Astrocyte (in vitro differentiated cells and primary cell): Measurements from ENCODE around the gene PCDHGB3. TPM values are rescaled to one million over a fixed set of nuclear protein-coding genes. Genes with fewer than 3 reads are reported as not detected.
"Not testable (repeated sequence)": the region's sequence is repeated elsewhere in the genome, so short reads cannot be mapped to it uniquely, and the experiment has no call there.

Source experiments
- DNase-seq: peaks from one replicate; pipeline ENCODE4 v3.0.0-alpha.2; 2010; ENCODE audit warnings: low read depth
- FAIRE-seq: peaks from 2 replicates; lab custom pipeline; 2011; peaks lifted over from hg19 to GRCh38; lab: Jason Lieb, UNC
- H2AFZ ChIP-seq: 2 replicates; pipeline ENCODE4 v1.6.0; 2012; ENCODE audit warnings: low read depth, low read length, inconsistent platforms
- H3K27ac ChIP-seq: 2 replicates; pipeline ENCODE4 v1.5.1; 2011; ENCODE audit warnings: low read depth, low read length, inconsistent platforms
- H3K27me3 ChIP-seq: 2 replicates; pipeline ENCODE4 v1.6.0; 2011; ENCODE audit warnings: low read length, inconsistent platforms; ENCODE audit not compliant: insufficient read depth
- H3K36me3 ChIP-seq: 2 replicates; pipeline ENCODE4 v1.5.1; 2011; ENCODE audit warnings: low read length, inconsistent platforms; ENCODE audit not compliant: insufficient read depth
- H3K4me1 ChIP-seq: 2 replicates; pipeline ENCODE4 v1.5.1; 2011; ENCODE audit warnings: low read length, inconsistent platforms; ENCODE audit not compliant: insufficient read depth
- H3K4me2 ChIP-seq: 2 replicates; pipeline ENCODE4 v1.6.0; 2012; ENCODE audit warnings: low read length, inconsistent platforms
- H3K4me3 ChIP-seq: 2 replicates; pipeline ENCODE4 v1.5.1; 2011; ENCODE audit warnings: low read depth, mild to moderate bottlenecking, low read length, inconsistent platforms; ENCODE audit not compliant: insufficient read depth
- H3K79me2 ChIP-seq: 2 replicates; pipeline ENCODE4 v1.6.0; 2012; ENCODE audit warnings: mild to moderate bottlenecking, low read length, inconsistent platforms; ENCODE audit not compliant: insufficient read depth
- H3K9ac ChIP-seq: 2 replicates; pipeline ENCODE4 v1.6.0; 2012; ENCODE audit warnings: mild to moderate bottlenecking, low read length, inconsistent platforms
- H3K9me3 ChIP-seq: 2 replicates; pipeline ENCODE4 v1.5.1; 2012; ENCODE audit warnings: low read depth, mild to moderate bottlenecking, low read length, inconsistent platforms; ENCODE audit not compliant: insufficient read depth
- H4K20me1 ChIP-seq: 2 replicates; pipeline ENCODE4 v1.6.0; 2012; ENCODE audit warnings: low read length, inconsistent platforms; ENCODE audit not compliant: insufficient read depth
- H3K27ac Mint-ChIP-seq: one replicate; pipeline ENCODE4 v1.8.0; 2021; ENCODE audit warnings: mild to moderate bottlenecking, mixed read lengths; ENCODE audit not compliant: unreplicated experiment
- H3K27me3 Mint-ChIP-seq: one replicate; pipeline ENCODE4 v1.8.0; 2021; ENCODE audit warnings: low read depth, mixed read lengths; ENCODE audit not compliant: unreplicated experiment
- H3K36me3 Mint-ChIP-seq: one replicate; pipeline ENCODE4 v1.8.0; 2021; ENCODE audit warnings: low read depth, mixed read lengths; ENCODE audit not compliant: unreplicated experiment
- H3K4me1 Mint-ChIP-seq: one replicate; pipeline ENCODE4 v1.8.0; 2021; ENCODE audit warnings: low read depth, mixed read lengths; ENCODE audit not compliant: unreplicated experiment
- H3K4me3 Mint-ChIP-seq: one replicate; pipeline ENCODE4 v1.8.0; 2021; ENCODE audit warnings: mild to moderate bottlenecking, moderate library complexity, mixed read lengths; ENCODE audit not compliant: unreplicated experiment
- H3K9me3 Mint-ChIP-seq: one replicate; pipeline ENCODE4 v1.8.0; 2021; ENCODE audit warnings: mild to moderate bottlenecking, mixed read lengths; ENCODE audit not compliant: unreplicated experiment
- EZH2 ChIP-seq: IDR thresholded peaks from 2 replicates; pipeline ENCODE4 v1.6.1; 2012; ENCODE audit warnings: mild to moderate bottlenecking, low read length, inconsistent platforms; ENCODE audit not compliant: insufficient read depth
- total RNA-seq: library from RNA; stranded (reverse); gene quantifications from 2 replicates; pipeline ENCODE4 v1.2.1, GENCODE V29; 2021
- TF ChIP-seq, protein P1 (sequence below): IDR thresholded peaks from 2 replicates; pipeline ENCODE4 v1.5.1; 2011; ENCODE audit warnings: low read depth, mild to moderate bottlenecking, inconsistent platforms, low read length, moderate library complexity; ENCODE audit not compliant: insufficient read depth

PCDHGB3 gene
- total RNA-seq, 1 donor from 2014 or later, result 0.14 TPM

DNA sequence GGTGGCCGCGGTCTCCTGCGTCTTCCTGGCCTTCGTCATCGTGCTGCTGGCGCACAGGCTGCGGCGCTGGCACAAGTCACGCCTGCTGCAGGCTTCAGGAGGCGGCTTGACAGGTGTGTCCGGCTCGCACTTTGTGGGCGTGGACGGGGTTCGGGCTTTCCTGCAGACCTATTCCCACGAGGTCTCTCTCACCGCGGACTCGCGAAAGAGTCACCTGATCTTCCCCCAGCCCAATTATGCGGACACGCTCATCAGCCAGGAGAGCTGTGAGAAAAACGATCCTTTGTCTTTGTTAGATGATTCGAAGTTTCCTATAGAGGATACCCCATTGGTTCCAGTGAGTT lies 45.2 kb downstream of the PCDHGB3 start:
- Mint-ChIP-seq H3K4me1 (peaks cover 15% of the 10 kb centered on the region), H3K9me3 (peaks cover 23% of the 10 kb centered on the region), H3K36me3 (peaks cover 33% of the 10 kb centered on the region)
- H3K27ac Mint-ChIP-seq, H3K4me3 ChIP-seq, H3K4me1 ChIP-seq, H4K20me1 ChIP-seq, H2AFZ ChIP-seq, H3K79me2 ChIP-seq, H3K4me3 Mint-ChIP-seq, H3K9ac ChIP-seq, DNase-seq, H3K27ac ChIP-seq, H3K36me3 ChIP-seq, H3K27me3 ChIP-seq, H3K4me2 ChIP-seq, H3K27me3 Mint-ChIP-seq, FAIRE-seq: not testable (repeated sequence)
- peaks cover 32% of the 10 kb centered on the region for H3K9me3 ChIP-seq

DNA sequence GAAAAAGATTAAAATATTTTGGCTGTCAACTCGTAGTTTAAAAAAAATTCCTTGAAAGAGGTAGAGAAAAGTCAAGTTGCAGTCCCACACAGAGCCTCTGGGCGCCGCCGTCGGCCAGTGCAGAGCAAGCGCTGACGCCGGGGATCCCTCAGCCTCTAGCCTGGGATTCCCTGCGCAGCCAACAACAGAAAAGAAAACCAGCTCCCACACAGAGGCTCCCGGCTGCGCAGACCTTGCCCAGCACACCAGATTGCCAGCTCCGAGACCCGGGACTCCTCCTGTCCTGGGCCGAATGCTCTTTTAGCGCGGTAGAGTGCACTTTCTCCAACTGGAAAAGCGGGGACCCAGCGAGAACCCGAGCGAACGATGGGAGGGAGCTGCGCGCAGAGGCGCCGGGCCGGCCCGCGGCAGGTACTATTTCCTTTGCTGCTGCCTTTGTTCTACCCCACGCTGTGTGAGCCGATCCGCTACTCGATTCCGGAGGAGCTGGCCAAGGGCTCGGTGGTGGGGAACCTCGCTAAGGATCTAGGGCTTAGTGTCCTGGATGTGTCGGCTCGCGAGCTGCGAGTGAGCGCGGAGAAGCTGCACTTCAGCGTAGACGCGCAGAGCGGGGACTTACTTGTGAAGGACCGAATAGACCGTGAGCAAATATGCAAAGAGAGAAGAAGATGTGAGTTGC lies 47.6 kb downstream of the PCDHGB3 start, which contains the start of gene PCDHGB7:
PCDHGB7 (plus strand) TSS at position 184 of the 679 bp plus-strand sequence; CDS start at position 367, 183 bp downstream.
- not testable (repeated sequence) for H3K36me3 ChIP-seq, H3K27me3 ChIP-seq, H4K20me1 ChIP-seq, H3K79me2 ChIP-seq, FAIRE-seq, H3K4me1 ChIP-seq, H3K27me3 Mint-ChIP-seq
- DNase-seq, result peak; percentile 56
- Mint-ChIP-seq H3K36me3 (peaks cover 52% of the 10 kb centered on the region), H3K9me3 (peaks cover 40% of the 10 kb centered on the region), H3K27ac (peak within 1 kb of the TSS; percentile 96), H3K4me1 (peaks cover 10% of the 10 kb centered on the region), H3K4me3 (peak within 1 kb of the TSS; percentile 92)
- peak within 1 kb of the TSS; percentile 47 for H3K27ac ChIP-seq
- peak within 1 kb of the TSS; percentile 49 for H3K4me3 ChIP-seq
- TF ChIP-seq, protein P1, sequence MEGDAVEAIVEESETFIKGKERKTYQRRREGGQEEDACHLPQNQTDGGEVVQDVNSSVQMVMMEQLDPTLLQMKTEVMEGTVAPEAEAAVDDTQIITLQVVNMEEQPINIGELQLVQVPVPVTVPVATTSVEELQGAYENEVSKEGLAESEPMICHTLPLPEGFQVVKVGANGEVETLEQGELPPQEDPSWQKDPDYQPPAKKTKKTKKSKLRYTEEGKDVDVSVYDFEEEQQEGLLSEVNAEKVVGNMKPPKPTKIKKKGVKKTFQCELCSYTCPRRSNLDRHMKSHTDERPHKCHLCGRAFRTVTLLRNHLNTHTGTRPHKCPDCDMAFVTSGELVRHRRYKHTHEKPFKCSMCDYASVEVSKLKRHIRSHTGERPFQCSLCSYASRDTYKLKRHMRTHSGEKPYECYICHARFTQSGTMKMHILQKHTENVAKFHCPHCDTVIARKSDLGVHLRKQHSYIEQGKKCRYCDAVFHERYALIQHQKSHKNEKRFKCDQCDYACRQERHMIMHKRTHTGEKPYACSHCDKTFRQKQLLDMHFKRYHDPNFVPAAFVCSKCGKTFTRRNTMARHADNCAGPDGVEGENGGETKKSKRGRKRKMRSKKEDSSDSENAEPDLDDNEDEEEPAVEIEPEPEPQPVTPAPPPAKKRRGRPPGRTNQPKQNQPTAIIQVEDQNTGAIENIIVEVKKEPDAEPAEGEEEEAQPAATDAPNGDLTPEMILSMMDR, result peak; percentile 67
- H3K9me3 ChIP-seq, result peaks cover 51% of the 10 kb centered on the region
- peak within 1 kb of the TSS; percentile 28 for H2AFZ ChIP-seq
- H3K4me2 ChIP-seq, result peak within 1 kb of the TSS; percentile 76
- peak within 1 kb of the TSS; percentile 73 for H3K9ac ChIP-seq

DNA sequence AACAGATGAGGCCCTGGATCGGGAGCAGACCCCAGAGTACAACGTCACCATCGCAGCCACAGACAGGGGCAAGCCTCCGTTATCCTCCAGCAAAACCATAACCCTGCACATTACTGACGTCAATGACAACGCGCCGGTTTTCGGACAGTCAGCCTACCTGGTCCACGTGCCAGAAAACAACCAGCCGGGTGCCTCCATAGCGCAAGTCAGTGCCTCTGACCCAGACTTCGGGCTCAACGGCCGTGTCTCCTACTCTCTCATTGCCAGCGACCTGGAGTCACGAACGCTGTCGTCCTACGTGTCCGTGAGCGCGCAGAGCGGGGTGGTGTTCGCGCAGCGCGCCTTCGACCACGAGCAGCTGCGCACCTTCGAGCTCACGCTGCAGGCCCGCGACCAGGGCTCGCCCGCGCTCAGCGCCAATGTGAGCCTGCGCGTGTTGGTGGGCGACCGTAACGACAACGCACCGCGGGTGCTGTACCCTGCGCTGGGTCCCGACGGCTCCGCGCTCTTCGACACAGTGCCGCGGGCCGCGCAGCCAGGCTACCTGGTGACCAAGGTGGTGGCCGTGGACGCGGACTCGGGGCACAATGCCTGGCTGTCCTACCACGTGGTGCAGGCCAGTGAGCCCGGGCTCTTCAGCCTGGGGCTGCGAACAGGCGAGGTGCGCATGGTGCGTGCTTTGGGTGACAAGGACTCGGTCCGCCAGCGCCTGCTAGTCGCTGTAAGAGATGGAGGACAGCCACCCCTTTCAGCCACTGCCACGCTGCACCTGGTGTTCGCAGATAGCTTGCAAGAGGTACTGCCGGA lies 49.2 kb downstream of the PCDHGB3 start:
- no peak for TF ChIP-seq EZH2
- TF ChIP-seq, protein P1, result no peak
- H3K27me3 ChIP-seq, result no peaks in the 10 kb centered on the region
- H3K36me3 ChIP-seq, result no peaks in the 10 kb centered on the region
- H3K4me3 Mint-ChIP-seq, result no peak overlapping the region
- H3K27ac Mint-ChIP-seq, result peak overlapping the region; percentile 20
- DNase-seq (no peak), FAIRE-seq (no peak)
- H3K4me1 Mint-ChIP-seq, result peaks cover 10% of the 10 kb centered on the region
- H3K9ac ChIP-seq, result no peak overlapping the region
- peaks cover 43% of the 10 kb centered on the region for H3K9me3 Mint-ChIP-seq
- H3K4me2 ChIP-seq, result no peak overlapping the region
- H2AFZ ChIP-seq, result no peak overlapping the region
- H3K36me3 Mint-ChIP-seq, result peaks cover 58% of the 10 kb centered on the region
- no peak overlapping the region for H3K27ac ChIP-seq
- no peaks in the 10 kb centered on the region for H4K20me1 ChIP-seq
- peaks cover 51% of the 10 kb centered on the region for H3K9me3 ChIP-seq
- H3K4me3 ChIP-seq, result no peak overlapping the region
- H3K79me2 ChIP-seq, result peaks cover 8% of the 10 kb centered on the region
- no peaks in the 10 kb centered on the region for H3K4me1 ChIP-seq
- no peaks in the 10 kb centered on the region for H3K27me3 Mint-ChIP-seq
